HG02885 (cell line): ENCODE measurements around the gene PIEZO1.

Experiments used
- ATAC-seq: cut with Tn5 transposase; IDR thresholded peaks from one replicate; pipeline ENCODE4 v1.9.1; 2021; ENCODE audit warnings: mild to moderate bottlenecking; ENCODE audit not compliant: unreplicated experiment, poor library complexity

Gene PIEZO1

GRCh38 chr16:88724855-88725555 lies 60.0 kb downstream of the PIEZO1 start:
- ATAC-seq, result no peak

GRCh38 chr16:88723911-88724310 lies 61.1 kb downstream of the PIEZO1 start:
- no peak for ATAC-seq

- no peak for ATAC-seq
Measured at GRCh38 chr16:88723507-88723887, 61.5 kb downstream of the PIEZO1 start.

- no peak for ATAC-seq
Measured at GRCh38 chr16:88722784-88723506, 62.1 kb downstream of the PIEZO1 start.

- ATAC-seq, result no peak
Measured at GRCh38 chr16:88721815-88722755, 62.9 kb downstream of the PIEZO1 start.

- ATAC-seq, result no peak
Measured at GRCh38 chr16:88721236-88721635, 63.8 kb downstream of the PIEZO1 start.

GRCh38 chr16:88720396-88720970 lies 64.5 kb downstream of the PIEZO1 start:
- ATAC-seq, result no peak

GRCh38 chr16:88719933-88720296 lies 65.1 kb downstream of the PIEZO1 start:
- no peak for ATAC-seq

GRCh38 chr16:88719267-88719932 lies 65.6 kb downstream of the PIEZO1 start:
- no peak for ATAC-seq

- ATAC-seq, result no peak
Measured at GRCh38 chr16:88718178-88718577, 66.8 kb downstream of the PIEZO1 start.

GRCh38 chr16:88716601-88717001 lies 68.4 kb downstream of the PIEZO1 start:
- no peak for ATAC-seq

- no peak for ATAC-seq
Measured at GRCh38 chr16:88716201-88716600, 68.8 kb downstream of the PIEZO1 start.

- no peak for ATAC-seq
Measured at GRCh38 chr16:88715312-88716190, 69.5 kb downstream of the PIEZO1 start.

GRCh38 chr16:88714420-88715302 lies 70.4 kb downstream of the PIEZO1 start:
- no peak for ATAC-seq

GRCh38 chr16:88713568-88714419 lies 71.2 kb downstream of the PIEZO1 start:
- ATAC-seq, result no peak

- ATAC-seq, result no peak
Measured at GRCh38 chr16:88713054-88713453, 72.0 kb downstream of the PIEZO1 start.

- no peak for ATAC-seq
Measured at GRCh38 chr16:88712362-88712979, 72.5 kb downstream of the PIEZO1 start.
